Activated CD8-positive, alpha-beta memory T cell treated with anti-CD3 and anti-CD28 coated beads for 1 hour (primary cell): ENCODE results near the gene FYTTD1.

Experiments used
- DNase-seq, 2 donors: peaks; one replicate each; pipeline ENCODE4 v3.0.0-alpha.2; 2020; ENCODE audit warnings: low read depth in 1 of 2; ENCODE audit errors: extremely low read depth in 1 of 2

The FYTTD1 gene

DNA sequence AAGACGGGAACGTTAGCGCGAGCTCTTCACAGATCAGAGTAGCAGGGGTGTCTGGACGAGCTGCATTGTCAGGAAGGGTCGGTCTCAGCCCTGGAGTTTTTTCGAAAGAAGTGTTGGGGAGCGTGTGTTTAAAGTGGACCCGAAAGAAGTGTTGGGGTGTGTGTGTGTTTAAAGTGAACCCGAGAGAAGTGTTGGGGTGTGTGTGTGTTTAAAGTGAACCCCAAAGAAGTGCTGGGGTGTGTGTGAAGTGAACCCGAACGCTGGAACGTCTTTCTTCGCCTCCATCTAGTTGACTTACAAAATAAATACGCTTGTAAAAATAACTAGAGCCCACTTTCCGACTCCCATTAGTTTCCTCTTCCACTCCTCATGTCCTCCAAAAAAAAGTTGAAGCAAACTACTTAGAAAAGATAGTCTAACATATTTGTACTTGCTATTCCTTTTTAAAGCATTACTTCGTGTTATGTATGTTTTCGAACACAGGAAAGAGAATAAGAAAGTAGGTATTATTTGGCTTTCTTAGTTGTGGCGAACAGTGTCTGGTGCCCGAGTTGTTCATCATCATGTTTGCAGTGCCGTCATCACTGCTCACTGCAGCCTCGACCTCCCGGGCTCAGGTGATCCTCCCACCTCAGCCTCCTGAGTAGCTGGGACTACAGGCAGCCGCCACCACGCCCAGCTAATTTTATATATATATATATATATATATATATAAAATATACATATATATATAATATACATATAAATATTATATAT, 42.4 kb downstream of the FYTTD1 start:
- DNase-seq = no peak

DNA sequence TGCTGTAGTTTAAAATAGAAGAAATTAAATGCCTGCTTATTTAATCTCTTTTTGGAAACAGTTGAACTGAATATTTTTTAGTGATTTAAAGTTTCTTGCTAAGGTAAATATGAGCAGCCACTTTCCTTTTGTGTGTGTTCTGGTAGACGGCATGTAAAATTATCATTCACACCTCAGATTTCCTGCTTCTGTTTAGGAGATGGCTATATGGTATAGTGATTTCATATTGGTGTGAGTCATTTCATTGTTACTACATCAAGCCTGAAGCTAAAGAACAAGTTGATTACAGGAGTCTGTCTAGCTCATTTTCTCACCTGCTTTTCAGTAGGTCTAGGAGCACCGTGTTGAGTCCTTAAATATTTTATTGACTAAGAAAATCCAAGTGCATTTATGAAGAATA, 43.6 kb downstream of the FYTTD1 start:
- DNase-seq = no peak

DNA sequence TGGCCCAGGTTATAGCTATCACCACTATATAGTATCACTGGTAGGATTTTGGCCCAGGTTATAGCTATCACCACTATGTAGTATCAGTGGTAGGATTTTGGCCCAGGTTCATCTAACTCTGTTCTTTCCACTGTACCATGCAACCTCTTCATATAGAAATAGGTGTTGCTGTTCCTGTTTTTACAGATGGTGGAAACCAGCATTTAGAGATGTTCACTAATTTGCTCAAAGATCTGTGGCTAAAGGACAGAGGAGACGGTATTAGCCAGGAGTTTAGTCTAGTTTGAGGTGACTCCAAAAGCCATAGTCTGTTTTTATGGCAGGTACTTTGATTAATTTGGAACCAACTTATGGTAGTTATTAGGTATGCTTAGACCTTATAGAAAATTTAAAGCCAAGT, 44.4 kb downstream of the FYTTD1 start:
- DNase-seq = no peak

DNA sequence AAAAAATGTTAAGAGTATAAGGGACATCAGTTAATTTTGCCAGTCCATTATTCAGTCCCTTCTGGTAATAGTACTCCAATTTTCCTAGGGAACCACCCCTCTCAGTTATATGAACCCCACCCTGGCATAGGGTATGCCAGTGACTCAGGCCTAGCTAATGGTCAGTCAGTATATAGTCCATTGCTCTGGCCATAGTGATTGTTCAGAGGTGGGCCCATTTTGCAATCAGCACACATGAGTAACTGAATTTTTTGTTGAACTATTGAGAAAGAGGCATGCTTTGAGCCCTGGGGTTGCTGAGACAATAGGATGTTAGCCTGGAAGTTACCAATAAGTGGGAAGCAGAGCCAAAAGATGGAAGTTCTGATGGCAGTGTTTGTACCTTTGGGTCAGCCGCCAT, 45.5 kb downstream of the FYTTD1 start:
- no peak for DNase-seq

DNA sequence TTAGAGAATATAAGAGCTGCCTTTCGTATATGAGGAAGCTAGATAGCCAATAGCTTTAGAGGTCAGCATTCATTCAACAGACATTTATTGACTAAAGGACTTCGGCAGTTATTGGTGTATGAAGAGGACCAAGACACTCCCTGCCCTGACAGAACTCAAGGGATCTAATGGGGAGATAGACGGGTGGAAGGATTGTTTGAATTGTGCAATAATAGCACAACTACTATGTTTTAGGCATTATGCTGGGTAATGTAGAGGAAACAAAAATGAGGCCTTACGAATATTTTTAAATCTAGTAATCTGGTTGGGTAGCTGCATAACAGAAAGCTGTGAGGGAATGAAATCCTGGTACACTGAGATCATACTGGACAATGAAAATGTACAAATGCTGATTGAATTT, 46.4 kb downstream of the FYTTD1 start:
- no peak for DNase-seq

DNA sequence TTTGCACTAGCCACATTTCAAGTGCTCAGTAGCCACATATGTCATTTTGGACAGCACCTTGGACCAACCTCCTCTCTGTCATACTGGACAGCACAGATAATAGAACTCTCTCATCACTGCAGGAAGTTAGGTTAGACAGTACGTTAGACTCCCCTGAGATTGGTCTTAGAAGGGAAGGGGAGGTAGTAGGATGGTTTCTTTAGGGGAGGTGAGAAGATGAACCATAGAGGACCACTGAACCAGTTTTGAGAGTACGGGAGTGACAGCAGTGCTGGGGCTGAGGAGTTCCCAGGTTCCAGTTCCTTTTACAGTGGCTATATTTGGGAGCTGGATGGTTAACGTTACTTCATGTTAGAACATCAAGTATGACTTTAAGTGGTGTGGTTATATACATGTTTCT, 49.2 kb downstream of the FYTTD1 start:
- DNase-seq = no peak

DNA sequence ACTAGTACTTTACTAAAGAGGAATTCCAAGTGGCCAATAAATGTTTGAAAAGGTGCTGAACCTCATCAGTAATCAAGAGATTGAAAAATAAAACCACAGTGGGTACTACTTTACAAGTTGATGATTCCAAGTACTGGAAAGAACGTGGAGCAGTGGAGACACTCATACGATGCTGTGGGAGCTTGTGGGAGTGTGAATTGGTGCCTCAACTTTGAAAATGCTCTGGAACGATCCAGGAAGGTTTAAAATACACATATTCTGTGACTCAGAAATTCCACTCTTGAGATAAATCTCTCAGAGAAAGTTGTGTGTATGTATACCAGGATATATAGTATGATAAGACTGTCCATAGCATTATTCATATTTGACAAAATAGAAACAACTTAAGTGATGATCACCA, 50.7 kb downstream of the FYTTD1 start:
- DNase-seq = no peak

DNA sequence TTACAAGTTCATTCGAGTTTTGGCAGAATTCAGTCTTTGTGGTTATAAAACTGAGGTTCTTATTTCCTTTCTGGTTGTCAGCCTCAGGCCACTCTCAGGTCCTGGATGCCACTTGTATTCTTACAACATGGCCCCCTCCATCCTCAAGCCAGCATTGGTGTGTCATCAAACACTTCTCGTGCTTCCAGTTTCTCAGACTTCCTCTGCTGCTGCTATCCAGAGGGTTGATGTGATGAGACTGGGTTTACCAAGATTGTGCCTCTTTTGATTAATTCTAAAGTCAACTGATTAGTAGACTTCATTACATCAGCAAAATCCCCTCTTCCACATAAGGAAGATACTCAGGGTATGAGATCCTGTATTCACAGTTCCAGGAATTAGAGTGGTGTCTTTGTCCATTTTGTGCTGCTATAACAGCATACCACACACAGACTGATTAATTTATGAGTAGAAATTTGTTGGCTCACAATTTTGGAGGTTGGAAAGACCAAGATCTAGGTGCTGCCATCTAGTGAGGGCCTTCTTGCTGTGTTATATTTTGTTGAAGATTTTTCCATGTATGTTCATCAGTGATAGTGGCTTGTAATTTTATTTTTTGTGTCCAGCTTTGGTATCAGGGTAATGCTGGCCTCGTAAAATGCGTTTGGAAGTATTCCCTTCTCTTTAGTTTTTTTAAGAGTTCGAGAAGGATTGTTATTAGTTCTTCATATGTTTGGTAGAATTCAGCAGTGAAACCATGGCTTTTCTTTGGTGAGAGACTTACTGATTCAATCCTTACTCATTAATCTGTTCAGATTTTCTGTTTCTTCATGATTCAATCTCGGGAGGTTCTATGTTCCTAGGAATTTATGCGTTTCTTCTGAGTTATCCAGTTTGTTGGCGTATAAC, 52.5 kb downstream of the FYTTD1 start:
- no peak for DNase-seq

DNA sequence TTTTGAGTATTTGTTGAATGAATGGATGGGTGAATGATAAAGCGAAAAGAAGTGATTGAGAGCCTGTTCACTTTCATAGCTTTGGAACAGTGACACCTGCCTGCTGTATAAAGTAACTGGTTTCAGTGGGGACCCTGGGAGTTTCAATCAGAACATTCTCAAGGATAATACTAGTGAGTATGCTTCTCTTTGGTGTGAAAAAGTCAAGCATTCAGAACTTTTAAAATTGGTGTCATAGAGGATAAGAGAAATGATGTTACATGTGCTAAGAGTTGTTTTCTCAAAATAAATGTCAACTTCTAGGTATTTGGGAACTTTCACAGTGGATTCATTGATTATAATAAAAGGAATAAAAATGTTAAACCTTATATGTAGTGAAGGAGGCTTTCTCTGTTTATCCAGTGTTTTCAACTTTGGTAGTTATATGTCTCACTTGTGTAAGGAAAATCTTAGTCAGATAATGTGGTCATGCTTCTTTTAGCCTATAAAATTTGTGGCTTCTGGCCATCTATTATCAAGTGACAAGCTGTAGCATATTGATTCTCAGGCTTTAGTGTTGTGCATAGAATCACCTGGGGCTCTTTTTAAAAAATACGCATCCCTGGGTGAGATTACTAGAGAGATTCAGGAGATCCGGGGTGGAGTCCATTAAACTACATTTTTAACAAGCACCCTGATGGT, 53.2 kb downstream of the FYTTD1 start:
- no peak for DNase-seq

DNA sequence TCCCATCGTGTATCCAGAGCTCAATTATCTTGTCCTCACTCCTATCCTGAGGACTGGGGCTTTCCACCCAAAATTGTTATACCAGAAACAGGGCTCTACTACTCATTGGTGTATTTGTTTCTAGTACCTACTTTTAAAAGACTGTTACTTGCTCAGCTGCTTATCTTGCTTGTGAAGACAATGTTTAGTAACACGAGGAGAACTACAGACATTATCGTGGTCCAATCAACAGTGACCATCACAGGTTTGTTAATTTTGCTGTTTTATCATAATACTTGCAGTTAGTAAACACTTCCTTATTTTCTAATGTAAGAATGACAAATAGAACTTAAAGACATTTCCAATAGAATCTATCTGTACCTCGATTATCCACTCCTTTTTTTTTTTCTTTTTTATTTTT, 54.8 kb downstream of the FYTTD1 start:
- DNase-seq = no peak

DNA sequence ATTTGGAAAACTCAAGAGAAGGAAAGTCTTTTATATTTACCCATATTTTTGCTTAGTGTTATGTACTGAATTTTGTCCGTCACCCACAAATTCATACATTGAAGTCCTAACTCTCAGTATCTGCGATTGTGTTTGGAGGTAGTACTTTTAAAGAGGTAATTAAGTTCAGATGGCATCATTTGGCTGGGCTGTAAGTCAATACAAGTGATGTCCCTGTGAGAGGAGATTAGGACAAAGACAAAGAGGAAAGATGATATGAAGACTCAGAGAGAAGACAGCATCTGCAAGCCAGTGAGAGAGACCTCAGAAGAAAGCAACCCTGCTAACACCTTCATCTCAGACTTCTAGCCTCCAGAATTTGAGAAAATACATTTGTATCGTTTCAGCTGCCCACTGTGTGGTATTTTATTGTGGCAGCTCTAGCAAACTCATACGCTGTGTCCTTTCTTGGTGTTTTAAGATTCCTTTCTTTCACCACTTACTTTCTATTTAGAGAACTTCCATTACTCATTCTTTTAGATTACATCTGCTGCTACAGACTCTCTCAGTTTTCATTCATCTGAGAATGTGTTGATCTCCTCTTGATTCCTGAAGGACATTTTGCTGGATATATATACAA, 58.4 kb downstream of the FYTTD1 start:
- no peak for DNase-seq

DNA sequence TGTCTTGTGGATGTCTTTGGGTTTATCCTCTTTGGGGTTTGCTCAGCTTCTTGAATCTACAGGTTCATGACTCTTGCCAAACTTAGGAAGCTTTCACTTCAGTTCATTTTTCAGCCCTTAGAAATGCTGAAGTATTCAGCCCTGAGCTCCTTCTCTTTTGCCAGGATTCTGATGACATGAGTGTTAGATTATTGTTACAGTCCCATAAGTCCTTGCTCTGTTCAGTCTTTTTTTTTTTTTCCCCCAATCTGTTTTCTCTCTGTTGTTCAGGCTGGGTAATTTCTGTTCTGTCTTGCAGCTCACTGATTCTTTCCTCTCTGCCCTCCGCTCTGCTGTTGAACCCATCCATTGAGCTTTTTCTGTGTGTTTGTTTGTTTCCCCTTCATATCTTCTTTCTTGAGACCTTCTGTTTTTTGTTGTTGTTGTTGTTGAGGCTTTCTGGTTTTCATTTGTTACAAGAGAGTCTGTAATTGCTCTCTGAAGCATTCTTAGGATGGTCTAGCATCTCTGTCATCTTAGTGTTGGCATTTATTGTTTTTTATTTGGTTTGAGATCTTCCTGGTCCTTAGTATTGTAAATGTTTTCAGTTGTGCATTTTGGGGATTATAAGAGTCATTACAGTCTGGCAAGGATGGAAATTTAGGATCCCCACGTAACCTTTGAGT, 59.8 kb downstream of the FYTTD1 start:
- no peak for DNase-seq

DNA sequence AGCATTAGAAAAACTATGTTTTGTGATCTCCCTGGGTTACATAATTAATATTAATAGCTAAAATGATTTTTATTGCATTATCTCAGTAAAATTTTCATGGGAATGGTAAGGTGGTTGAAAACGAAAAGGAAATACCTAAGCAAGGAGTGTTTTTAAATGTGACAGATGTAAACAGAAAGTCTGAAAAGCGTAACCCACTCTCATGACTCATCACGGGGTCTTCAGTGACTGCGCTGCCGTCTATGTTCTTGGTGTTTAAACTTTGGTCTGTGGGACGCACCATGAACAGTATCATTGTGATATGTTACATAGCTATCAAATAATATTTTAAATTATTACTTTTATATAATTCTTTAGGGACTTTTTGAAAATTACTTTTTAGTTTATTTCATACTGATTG, 61.2 kb downstream of the FYTTD1 start:
- DNase-seq = no peak

DNA sequence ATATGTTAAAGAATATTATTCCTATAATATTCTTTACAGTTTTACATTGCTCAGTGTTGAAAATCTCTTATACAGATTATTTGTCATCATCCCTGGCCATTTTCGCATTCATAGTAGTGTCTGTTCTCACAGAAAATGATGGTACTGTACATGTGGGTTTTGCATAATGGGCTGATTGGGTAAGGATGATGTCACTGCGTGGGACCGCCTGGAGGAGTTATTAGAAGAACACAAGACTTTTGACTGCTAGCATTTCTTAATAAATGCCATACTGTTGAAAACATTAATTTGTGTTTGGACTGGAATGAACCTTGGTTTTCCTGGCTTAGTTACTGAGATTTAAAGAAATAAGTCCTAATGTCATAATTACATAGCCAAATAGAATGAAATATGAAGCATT, 61.7 kb downstream of the FYTTD1 start:
- no peak for DNase-seq

DNA sequence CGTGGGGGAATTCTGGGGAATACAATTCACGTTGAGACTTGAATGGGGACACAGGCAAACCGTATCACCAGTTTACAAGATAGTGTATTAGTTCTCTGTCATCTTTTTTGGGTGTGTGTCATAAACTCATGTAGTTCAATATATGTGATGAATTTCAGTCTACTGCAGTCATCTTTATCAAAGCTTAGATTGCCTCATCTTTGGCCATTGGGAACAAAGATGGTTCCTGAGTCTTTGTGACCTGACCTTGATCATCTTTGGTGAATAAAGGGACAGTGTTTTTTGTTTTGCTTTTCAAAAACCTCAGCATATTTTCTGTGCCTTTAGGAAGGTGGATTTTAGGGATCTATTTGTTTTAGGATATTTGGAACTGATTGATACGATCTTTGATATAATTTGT, 64.7 kb downstream of the FYTTD1 start:
- no peak for DNase-seq

DNA sequence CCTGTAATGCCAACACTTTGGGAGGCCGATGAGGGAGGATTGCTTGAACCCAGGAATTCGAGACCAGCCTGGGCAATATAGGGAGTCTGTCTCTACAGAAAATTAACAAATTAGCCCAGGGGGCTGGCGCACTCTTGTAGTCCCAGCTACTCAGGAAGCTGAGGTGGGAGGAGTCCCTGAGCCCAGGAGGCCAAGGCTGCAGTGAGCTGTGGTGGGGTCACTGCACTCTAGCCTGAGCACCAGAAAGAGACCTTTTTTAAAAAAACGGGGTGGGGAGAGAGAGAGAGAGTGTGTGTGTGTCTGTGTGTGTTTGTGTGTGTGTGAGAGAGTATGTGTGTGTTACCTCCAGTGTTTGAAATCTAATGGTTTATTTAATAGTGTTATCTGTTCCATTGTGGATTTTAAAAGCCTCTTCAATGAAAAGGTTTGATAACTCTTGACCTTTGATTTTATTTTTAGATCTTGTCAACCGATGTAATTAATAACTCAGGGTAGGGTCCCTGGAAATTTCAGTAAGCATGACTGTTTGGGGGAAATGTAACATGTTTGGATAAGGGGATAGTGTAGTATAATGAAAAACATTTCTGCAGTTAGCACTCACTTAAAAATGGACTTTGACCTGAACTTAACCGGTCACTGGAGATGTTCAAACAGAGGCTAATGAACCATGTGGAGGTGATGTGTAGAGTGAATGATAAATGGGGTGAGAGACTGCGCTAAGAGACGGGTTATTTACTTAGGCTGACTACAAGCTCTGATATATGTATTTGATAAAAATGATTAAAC, 71.1 kb downstream of the FYTTD1 start:
- no peak for DNase-seq

DNA sequence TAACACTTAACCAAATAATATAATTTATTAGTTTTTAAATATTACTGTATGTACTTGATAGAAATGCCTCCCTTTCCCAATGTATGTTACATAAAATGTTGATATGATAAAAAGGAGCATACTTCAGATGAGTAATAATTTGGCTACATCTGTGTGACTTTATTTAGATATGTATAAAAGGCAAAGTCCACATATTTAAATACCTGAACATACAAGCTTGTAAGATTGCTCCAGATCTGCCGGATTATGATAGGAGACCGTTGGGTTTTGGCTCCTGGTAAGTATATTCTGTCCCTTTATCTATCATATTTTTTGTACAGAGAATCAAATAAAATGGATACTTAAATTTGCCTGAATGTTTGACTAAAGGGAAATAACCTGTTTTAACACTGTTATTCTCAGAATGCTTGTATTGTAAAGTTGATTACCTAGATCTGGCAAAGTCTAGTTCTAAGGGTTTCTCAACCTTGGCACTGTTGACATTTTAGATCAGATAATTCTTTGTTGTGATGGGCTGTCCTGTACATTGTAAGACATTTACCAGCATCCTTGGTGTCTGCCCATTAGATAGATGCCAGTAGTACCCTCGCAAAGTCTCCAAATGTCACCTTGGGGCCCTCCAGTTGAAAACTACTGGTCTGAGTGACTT, 79.8 kb downstream of the FYTTD1 start:
- DNase-seq = no peak

DNA sequence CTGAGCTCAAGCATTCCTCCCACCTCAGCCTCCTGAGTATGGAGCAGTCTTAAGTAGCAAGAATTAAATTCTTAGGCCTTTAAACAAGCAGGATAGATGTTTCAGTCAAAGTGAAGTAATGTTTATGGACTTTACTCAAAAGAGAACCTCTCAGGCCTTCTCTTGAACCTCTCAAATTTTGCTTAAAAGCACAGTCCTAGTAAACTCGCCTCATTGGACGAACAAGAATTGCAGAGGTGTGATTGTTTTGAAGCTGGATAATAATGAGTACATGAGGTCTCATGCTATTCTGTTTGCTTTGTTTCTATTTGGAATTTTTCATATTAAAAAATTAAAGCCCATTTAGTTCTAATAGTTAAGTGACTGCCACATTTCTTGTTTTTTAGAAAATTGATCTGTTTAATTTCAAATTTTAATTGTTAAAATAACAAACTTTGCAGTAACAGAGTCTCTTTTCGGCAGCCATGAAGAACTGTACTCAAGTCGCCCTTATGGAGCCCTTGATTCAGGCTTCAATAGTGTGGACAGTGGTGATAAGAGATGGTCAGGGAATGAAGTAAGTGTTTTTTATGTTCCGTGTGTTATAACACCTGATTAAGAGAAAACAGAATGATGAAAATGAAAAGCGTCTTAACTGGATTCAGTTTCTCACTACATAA, 80.8 kb downstream of the FYTTD1 start:
- DNase-seq = no peak

DNA sequence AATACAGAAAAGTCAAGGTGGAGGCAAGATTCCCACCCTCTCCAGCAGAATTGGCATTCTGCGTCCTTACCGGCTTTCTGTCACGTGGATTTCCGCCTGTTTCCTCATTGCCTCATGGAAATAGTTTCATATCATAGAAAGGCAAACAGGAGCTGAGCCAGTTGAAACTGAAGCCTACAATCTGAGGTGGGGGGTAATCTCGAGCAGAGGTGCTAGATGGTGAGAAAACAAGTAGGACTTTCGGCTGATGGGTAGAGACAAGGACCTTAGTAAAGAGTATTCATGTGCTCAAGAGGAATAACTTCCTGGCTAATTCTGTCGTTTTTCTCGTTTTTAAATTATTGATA, 81.3 kb downstream of the FYTTD1 start:
- no peak for DNase-seq
